ENCODE results near the gene SURF4. TPM values are rescaled to one million over a fixed set of nuclear protein-coding genes. Genes with fewer than 3 reads are reported as not detected.

Gene SURF4
- total RNA-seq, 1 donor from 2014 or later, result 190 TPM

DNA sequence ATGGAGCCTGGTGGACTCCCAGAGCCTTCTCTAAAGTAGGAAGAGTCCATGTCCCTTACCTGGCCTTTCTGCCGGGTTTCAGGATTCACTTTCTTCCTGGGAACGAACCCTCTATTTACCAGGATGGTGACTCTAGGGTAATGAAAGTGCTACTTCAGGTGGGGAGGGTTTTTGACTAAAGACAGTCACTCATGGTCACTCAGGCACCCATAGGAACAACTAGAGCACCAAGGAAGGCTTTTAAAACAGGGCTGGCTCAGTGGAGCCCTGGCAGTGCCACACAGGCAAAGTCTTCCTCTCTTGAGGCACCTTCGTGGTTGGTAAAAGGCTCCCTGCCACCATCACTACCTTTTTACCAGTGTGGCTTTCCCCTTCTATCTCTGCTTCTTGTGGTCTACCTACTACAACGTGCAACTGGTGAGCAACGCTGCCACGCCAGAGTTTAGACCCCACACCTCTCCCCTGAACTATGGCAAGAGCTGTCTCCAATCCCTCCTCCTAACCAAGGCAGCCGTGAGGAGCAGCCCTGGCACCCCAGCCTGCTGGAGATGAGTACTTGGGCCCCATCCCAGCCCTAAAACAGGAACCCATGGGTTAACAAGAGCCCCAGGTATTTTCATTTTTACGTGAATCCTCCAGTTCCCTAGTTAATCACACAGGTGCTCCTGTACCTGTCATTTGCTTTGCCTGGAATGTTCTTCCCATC is 23.1 kb downstream of the SURF4 start:
- peak overlapping the region; percentile 47 for H3K27ac Mint-ChIP-seq (ENCODE audit: unreplicated experiment)
- H3K27me3 Mint-ChIP-seq (ENCODE audit: unreplicated experiment), result no peaks in the 10 kb centered on the region

DNA sequence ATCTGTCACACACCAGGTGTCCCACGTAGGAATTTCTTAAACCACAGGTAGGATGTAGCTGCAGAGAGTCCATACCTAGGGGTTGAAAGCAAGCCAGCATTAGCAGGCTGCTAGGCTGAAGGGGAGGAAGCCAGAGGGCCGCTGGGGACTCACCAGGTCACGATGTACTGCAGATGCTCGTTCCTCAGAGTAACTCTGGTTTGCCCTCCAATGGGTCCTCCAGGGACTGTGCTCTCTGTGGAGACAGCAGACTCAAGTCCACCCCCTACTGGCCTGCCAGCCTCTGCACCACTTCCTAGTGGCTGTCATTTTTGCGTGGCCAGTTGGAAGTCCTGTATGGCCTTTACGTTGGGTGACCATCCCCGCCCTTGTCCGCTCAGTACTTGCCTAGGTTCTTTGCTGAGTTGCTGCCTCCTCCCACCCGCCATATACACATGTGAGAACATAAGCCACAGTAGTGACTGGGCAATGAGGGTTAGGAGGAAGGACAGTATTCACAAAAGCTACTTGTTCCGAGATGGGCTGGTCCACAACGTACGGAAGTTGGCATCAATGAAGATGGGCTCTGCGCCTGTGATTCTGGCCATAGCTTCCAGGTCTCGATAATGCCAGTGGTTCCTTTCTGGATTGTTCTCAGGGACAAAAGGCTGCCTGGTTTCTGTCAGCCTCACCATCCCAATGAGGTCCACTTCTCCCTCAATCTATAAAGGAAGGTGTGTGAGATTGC is 23.8 kb downstream of the SURF4 start:
- peaks cover 37% of the 10 kb centered on the region for H3K36me3 Mint-ChIP-seq (ENCODE audit: unreplicated experiment)
- no peaks in the 10 kb centered on the region for H3K27me3 Mint-ChIP-seq (ENCODE audit: unreplicated experiment)
- H3K27ac Mint-ChIP-seq (ENCODE audit: unreplicated experiment), result no peak overlapping the region
- H3K9me3 Mint-ChIP-seq (ENCODE audit: unreplicated experiment), result no peaks in the 10 kb centered on the region
- peaks cover 34% of the 10 kb centered on the region for H3K4me1 Mint-ChIP-seq (ENCODE audit: unreplicated experiment)
- DNase-seq (ENCODE audit: extremely low spot score, unreplicated experiment), result no peak
- TF ChIP-seq, protein P1, sequence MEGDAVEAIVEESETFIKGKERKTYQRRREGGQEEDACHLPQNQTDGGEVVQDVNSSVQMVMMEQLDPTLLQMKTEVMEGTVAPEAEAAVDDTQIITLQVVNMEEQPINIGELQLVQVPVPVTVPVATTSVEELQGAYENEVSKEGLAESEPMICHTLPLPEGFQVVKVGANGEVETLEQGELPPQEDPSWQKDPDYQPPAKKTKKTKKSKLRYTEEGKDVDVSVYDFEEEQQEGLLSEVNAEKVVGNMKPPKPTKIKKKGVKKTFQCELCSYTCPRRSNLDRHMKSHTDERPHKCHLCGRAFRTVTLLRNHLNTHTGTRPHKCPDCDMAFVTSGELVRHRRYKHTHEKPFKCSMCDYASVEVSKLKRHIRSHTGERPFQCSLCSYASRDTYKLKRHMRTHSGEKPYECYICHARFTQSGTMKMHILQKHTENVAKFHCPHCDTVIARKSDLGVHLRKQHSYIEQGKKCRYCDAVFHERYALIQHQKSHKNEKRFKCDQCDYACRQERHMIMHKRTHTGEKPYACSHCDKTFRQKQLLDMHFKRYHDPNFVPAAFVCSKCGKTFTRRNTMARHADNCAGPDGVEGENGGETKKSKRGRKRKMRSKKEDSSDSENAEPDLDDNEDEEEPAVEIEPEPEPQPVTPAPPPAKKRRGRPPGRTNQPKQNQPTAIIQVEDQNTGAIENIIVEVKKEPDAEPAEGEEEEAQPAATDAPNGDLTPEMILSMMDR (IDR thresholded peaks at IDR 0.05), result peak; percentile 52
- H3K4me3 Mint-ChIP-seq (ENCODE audit: unreplicated experiment), result no peak overlapping the region

More for the DNA sequence above, 23.1 kb downstream of the SURF4 start:
- Mint-ChIP-seq H3K4me1 (ENCODE audit: unreplicated experiment) (peaks cover 40% of the 10 kb centered on the region), H3K9me3 (ENCODE audit: unreplicated experiment) (no peaks in the 10 kb centered on the region), H3K4me3 (ENCODE audit: unreplicated experiment) (no peak overlapping the region), H3K36me3 (ENCODE audit: unreplicated experiment) (peaks cover 37% of the 10 kb centered on the region)
- no peak for DNase-seq (ENCODE audit: extremely low spot score, unreplicated experiment)
- TF ChIP-seq, protein P1 (IDR thresholded peaks at IDR 0.05), result no peak

DNA sequence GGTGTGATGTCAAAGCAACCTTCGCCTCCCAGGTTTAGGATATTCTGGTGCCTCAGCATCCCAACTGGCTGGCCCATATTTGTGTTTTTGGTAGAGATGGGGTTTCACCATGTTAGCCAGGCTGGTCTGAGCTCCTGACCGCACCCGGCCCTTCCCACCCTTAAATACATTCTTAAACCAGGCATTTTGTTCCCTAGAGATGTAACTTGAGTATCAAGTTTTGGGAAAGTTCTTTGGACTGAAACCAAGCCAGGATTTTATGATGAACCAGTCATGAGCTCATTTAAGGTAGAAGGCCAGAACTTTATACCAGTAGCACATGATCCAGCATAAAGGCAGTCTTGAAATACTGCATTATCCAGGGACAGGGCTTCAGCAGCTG is 24.3 kb downstream of the SURF4 start:
- H3K27me3 Mint-ChIP-seq (ENCODE audit: unreplicated experiment), result no peaks in the 10 kb centered on the region

DNA sequence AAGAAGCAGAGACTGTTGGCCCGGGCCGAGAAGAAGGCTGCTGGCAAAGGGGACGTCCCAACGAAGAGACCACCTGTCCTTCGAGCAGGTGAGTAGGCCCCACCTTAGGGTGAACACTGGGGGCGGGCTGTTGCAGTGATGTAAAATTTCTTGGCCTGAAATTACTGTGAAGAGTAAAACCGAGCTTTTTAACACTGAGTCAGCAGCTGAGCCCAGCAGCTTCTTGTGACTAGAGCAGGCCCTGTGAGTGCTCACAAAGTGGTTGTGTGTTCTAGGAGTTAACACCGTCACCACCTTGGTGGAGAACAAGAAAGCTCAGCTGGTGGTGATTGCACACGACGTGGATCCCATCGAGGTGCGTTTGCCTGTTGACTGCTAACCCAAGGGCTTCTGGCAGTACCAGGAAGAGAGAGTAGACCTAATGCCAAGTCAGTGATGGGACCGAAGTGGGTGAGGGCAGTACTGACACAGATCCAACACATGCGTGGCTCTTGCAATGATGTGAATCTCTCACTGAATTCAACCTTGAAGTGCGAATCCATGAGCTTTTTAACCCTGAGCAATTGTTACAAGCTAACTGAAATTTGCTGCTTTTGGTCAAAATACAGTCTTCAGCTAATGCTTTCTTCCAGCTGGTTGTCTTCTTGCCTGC is 25.8 kb downstream of the SURF4 start:
- no peaks in the 10 kb centered on the region for H3K27me3 Mint-ChIP-seq (ENCODE audit: unreplicated experiment)
- TF ChIP-seq, protein P1 (IDR thresholded peaks at IDR 0.05), result no peak
- H3K27ac Mint-ChIP-seq (ENCODE audit: unreplicated experiment), result peak overlapping the region; percentile 10
- H3K36me3 Mint-ChIP-seq (ENCODE audit: unreplicated experiment), result peaks cover 38% of the 10 kb centered on the region
- DNase-seq (ENCODE audit: extremely low spot score, unreplicated experiment), result no peak
- peak overlapping the region; percentile 22 for H3K4me3 Mint-ChIP-seq (ENCODE audit: unreplicated experiment)
- no peaks in the 10 kb centered on the region for H3K9me3 Mint-ChIP-seq (ENCODE audit: unreplicated experiment)
- H3K4me1 Mint-ChIP-seq (ENCODE audit: unreplicated experiment), result peaks cover 37% of the 10 kb centered on the region

More for the DNA sequence above, 24.3 kb downstream of the SURF4 start:
- TF ChIP-seq, protein P1 (IDR thresholded peaks at IDR 0.05), result no peak
- Mint-ChIP-seq H3K4me1 (ENCODE audit: unreplicated experiment) (peaks cover 38% of the 10 kb centered on the region), H3K27ac (ENCODE audit: unreplicated experiment) (peak overlapping the region; percentile 41), H3K36me3 (ENCODE audit: unreplicated experiment) (peaks cover 37% of the 10 kb centered on the region), H3K9me3 (ENCODE audit: unreplicated experiment) (no peaks in the 10 kb centered on the region), H3K4me3 (ENCODE audit: unreplicated experiment) (no peak overlapping the region)
- no peak for DNase-seq (ENCODE audit: extremely low spot score, unreplicated experiment)

Data from osteocyte (in vitro differentiated cells).